Uterus (tissue), 4 donors: ENCODE data around the gene MRPL49. TPM values are rescaled to one million over a fixed set of nuclear protein-coding genes. Genes with fewer than 3 reads are reported as not detected.

Experiments used
- DNase-seq, 2 donors: peaks; one replicate each; pipeline ENCODE4 v3.0.0-alpha.2; 2019 to 2020
- H3K27ac ChIP-seq, 2 donors: fragments of 200-600 bp; sonication (generic); 1 replicate in 1 of 2; 2 replicates in 1 of 2; pipeline ENCODE4 v1.5.1; 2016 to 2018
- H3K27me3 ChIP-seq, 2 donors: fragments of 200-600 bp; sonication (generic); one replicate each; pipeline ENCODE4 v1.5.1; 2018 to 2019; ENCODE audit warnings: control low read depth in 1 of 2
- H3K36me3 ChIP-seq, 2 donors: fragments of 200-600 bp; sonication (generic); one replicate each; pipeline ENCODE4 v1.5.1; 2019; ENCODE audit warnings: control low read depth in 1 of 2
- H3K4me1 ChIP-seq, 2 donors: fragments of 200-600 bp; sonication (generic); one replicate each; pipeline ENCODE4 v1.5.1; 2018 to 2019; ENCODE audit warnings: control low read depth in 1 of 2
- H3K4me3 ChIP-seq, 2 donors: fragments of 200-600 bp; sonication (generic); 1 replicate in 1 of 2; 2 replicates in 1 of 2; pipeline ENCODE4 v1.5.1; 2018 to 2019; ENCODE audit warnings: mild to moderate bottlenecking in 1 of 2
- H3K9me3 ChIP-seq, 2 donors: fragments of 200-600 bp; sonication (generic); one replicate each; pipeline ENCODE4 v1.5.1; 2019; ENCODE audit warnings: control low read depth in 1 of 2
- CTCF ChIP-seq, 4 experiments: fragments of 200-600 bp in 2 of 4; fragments of 450-650 bp in 2 of 4; sonication (generic) in 2 of 4; IDR thresholded peaks; one replicate each; pipeline ENCODE4 v1.5.1; 2016 to 2019; ENCODE audit warnings: antibody characterized with exemption in 4 of 4, mild to moderate bottlenecking in 2 of 4, moderate library complexity in 1 of 4
- POLR2A ChIP-seq, 2 donors: fragments of 450-650 bp; IDR thresholded peaks; one replicate each; pipeline ENCODE4 v1.6.1; 2016; ENCODE audit warnings: antibody characterized with exemption in 2 of 2, mild to moderate bottlenecking in 1 of 2, moderate library complexity in 1 of 2
- intact Hi-C: fragments of 100-400 bp; cut with DNase I; formaldehyde crosslinking; loops from one replicate; pipeline ENCODE4 v1.15.1; 2023; ENCODE audit warnings: low total_unique reads
- total RNA-seq, 4 donors: library from RNA; depleted of rRNA in 3 of 4; stranded (reverse); fragments of >200 nt in 3 of 4; gene quantifications; one replicate each; pipeline versions ENCODE4 v1.1.0 to v1.2.4, GENCODE V29; 2014 to 2023
- donor health status: DM: yes; HTN: yes; CAD: no.

MRPL49 gene
- total RNA-seq, 4 donors from 2014 or later = 27.6 to 69.2 (median 57.8) TPM

GRCh38 chr11:65114538-65115171 is 7.5 kb upstream of the MRPL49 start:
- intact Hi-C loops = no loop called here
- Histone ChIP-seq H3K36me3 (no peaks in the 10 kb centered on the region), H3K27ac (no peak overlapping the region), H3K27me3 (no peaks in the 10 kb centered on the region), H3K4me3 (no peak overlapping the region), H3K9me3 (no peaks in the 10 kb centered on the region), H3K4me1 (peaks cover 6 to 26% of the 10 kb centered on the region in 2 donors)
- TF ChIP-seq CTCF (IDR thresholded peaks at IDR 0.05) (no peak), POLR2A (IDR thresholded peaks at IDR 0.05) (no peak)
- DNase-seq = no peak

- H3K4me3 ChIP-seq = no peak overlapping the region
- no peak for TF ChIP-seq CTCF (IDR thresholded peaks at IDR 0.05)
- no peak for TF ChIP-seq POLR2A (IDR thresholded peaks at IDR 0.05)
- no peaks in the 10 kb centered on the region for H3K36me3 ChIP-seq
- no peaks in the 10 kb centered on the region for H3K27me3 ChIP-seq
- H3K9me3 ChIP-seq = no peaks in the 10 kb centered on the region
- intact Hi-C loops = no loop called here
- H3K4me1 ChIP-seq = peaks cover 6 to 26% of the 10 kb centered on the region in 2 donors
- H3K27ac ChIP-seq = no peak overlapping the region
- no peak for DNase-seq
Observed at GRCh38 chr11:65115361-65116082, 6.6 kb upstream of the MRPL49 start.

- Histone ChIP-seq H3K27me3 (no peaks in the 10 kb centered on the region), H3K27ac (peak overlapping the region in 1 of 2 donors; percentile 80), H3K36me3 (no peaks in the 10 kb centered on the region), H3K9me3 (no peaks in the 10 kb centered on the region), H3K4me1 (peaks cover 10 to 35% of the 10 kb centered on the region in 2 donors), H3K4me3 (peak overlapping the region; percentile 65 to 86)
- peak in 1 of 2 donors; percentile 21 for DNase-seq
- no peak for TF ChIP-seq CTCF (IDR thresholded peaks at IDR 0.05)
- no peak for TF ChIP-seq POLR2A (IDR thresholded peaks at IDR 0.05)
- intact Hi-C loops = no loop called here
Observed at GRCh38 chr11:65116370-65117205, 5.5 kb upstream of the MRPL49 start.

GRCh38 chr11:65117206-65118096 is 4.7 kb upstream of the MRPL49 start, which contains the start of gene ZNHIT2:
TSS of gene ZNHIT2 (minus strand) at chr11:65117701. CDS start at chr11:65117653, 48 bp downstream.
- peak; percentile 100 for DNase-seq
- Histone ChIP-seq H3K36me3 (no peaks in the 10 kb centered on the region), H3K9me3 (no peaks in the 10 kb centered on the region), H3K27me3 (no peaks in the 10 kb centered on the region), H3K4me3 (peak within 1 kb of the TSS; percentile 65 to 86), H3K27ac (peak within 1 kb of the TSS; percentile 80), H3K4me1 (peaks cover 8 to 27% of the 10 kb centered on the region in 2 donors)
- TF ChIP-seq CTCF (IDR thresholded peaks at IDR 0.05) (peak; percentile 92 to 98 (median 96)), POLR2A (IDR thresholded peaks at IDR 0.05) (peak in 1 of 2 donors; percentile 54)
- intact Hi-C loops = no loop called here
